ENCODE results near the gene NUDT21.
"Not testable (repeated sequence)": the region's sequence is repeated elsewhere in the genome, so short reads cannot be mapped to it uniquely, and the experiment has no call there.

Gene NUDT21

GRCh38 chr16:56450986-56451752 lies at the start of gene NUDT21, which contains the start of gene OGFOD1:
Gene NUDT21 (minus strand): TSS chr16:56451332. CDS start chr16:56451202, 130 bp downstream.
Gene OGFOD1 (plus strand): TSS chr16:56451554. CDS start chr16:56451613, 59 bp downstream.
- peak; percentile 86 to 98 (median 95) for DNase-seq

GRCh38 chr16:56493815-56494214 lies 42.7 kb upstream of the NUDT21 start:
- DNase-seq: no peak

GRCh38 chr16:56493126-56493525 lies 42.0 kb upstream of the NUDT21 start:
- no peak for DNase-seq

- DNase-seq: no peak
Observed at GRCh38 chr16:56491657-56492261, 40.6 kb upstream of the NUDT21 start.

GRCh38 chr16:56488868-56489267 lies 37.7 kb upstream of the NUDT21 start:
- not testable (repeated sequence) for DNase-seq

GRCh38 chr16:56488035-56488434 lies 36.9 kb upstream of the NUDT21 start:
- DNase-seq: no peak

GRCh38 chr16:56483394-56483793 lies 32.3 kb upstream of the NUDT21 start:
- no peak for DNase-seq

- DNase-seq: no peak
Observed at GRCh38 chr16:56482683-56483236, 31.6 kb upstream of the NUDT21 start.

GRCh38 chr16:56481468-56482122 lies 30.5 kb upstream of the NUDT21 start:
- DNase-seq: no peak

GRCh38 chr16:56480776-56481467 lies 29.8 kb upstream of the NUDT21 start:
- no peak for DNase-seq

- no peak for DNase-seq
Observed at GRCh38 chr16:56479469-56479868, 28.3 kb upstream of the NUDT21 start.

- no peak for DNase-seq
Observed at GRCh38 chr16:56478281-56479049, 27.3 kb upstream of the NUDT21 start.

GRCh38 chr16:56477096-56477878 lies 26.2 kb upstream of the NUDT21 start:
- DNase-seq: no peak

GRCh38 chr16:56475201-56475600 lies 24.1 kb upstream of the NUDT21 start:
- peak in 2 of 3 experiments; percentile 24 to 66 for DNase-seq

- DNase-seq: no peak
Observed at GRCh38 chr16:56470666-56471065, 19.5 kb upstream of the NUDT21 start.

- no peak for DNase-seq
Observed at GRCh38 chr16:56470232-56470631, 19.1 kb upstream of the NUDT21 start.

- DNase-seq: no peak
Observed at GRCh38 chr16:56469748-56470147, 18.6 kb upstream of the NUDT21 start.

- DNase-seq: no peak
Observed at GRCh38 chr16:56468800-56469199, 17.7 kb upstream of the NUDT21 start.

- DNase-seq: no peak
Observed at GRCh38 chr16:56466344-56466743, 15.2 kb upstream of the NUDT21 start.

GRCh38 chr16:56463153-56463552 lies 12.0 kb upstream of the NUDT21 start:
- no peak for DNase-seq
